Panc1 (cell line): ENCODE data around the gene MGST2.

Experiments used
- CTCF ChIP-seq: fragments of 450-650 bp; IDR thresholded peaks from 2 replicates; pipeline ENCODE4 v1.5.1; 2017; ENCODE audit warnings: mild to moderate bottlenecking
- POLR2AphosphoS5 ChIP-seq: IDR thresholded peaks from 2 replicates; pipeline ENCODE4 v1.6.1; 2012; ENCODE audit warnings: mild to moderate bottlenecking, low read depth, low read length, moderate library complexity
- REST ChIP-seq, 2 experiments: IDR thresholded peaks; 2 replicates each; pipeline ENCODE4 v1.6.1; 2011 to 2012; ENCODE audit warnings: low read depth in 2 of 2, control low read depth in 1 of 2, low read length in 1 of 2, mild to moderate bottlenecking in 1 of 2, moderate library complexity in 1 of 2; ENCODE audit not compliant: insufficient read depth in 1 of 2
- TCF7L2 ChIP-seq: IDR thresholded peaks from 2 replicates; pipeline ENCODE4 v1.6.1; 2011; ENCODE audit warnings: mild to moderate bottlenecking, low read depth, low read length, inconsistent platforms

GRCh38 chr4:139676365-139676764, 10.7 kb downstream of the MGST2 start:
- no peak for TF ChIP-seq CTCF
- TF ChIP-seq POLR2AphosphoS5, result no peak
- TF ChIP-seq TCF7L2, result no peak
- no peak for TF ChIP-seq REST (IDR thresholded peaks at IDR 0.05; ENCODE audit: insufficient read depth in 1 of 2, low read depth in 2 of 2, low read length in 1 of 2)
